SJCRH30 (cell line): ENCODE results near the gene DAD1. TPM values are rescaled to one million over a fixed set of nuclear protein-coding genes. Genes with fewer than 3 reads are reported as not detected.
A peak's percentile ranks its signal among the peaks of the same experiment; 100 is the strongest.
"Not testable (repeated sequence)": the region's sequence is repeated elsewhere in the genome, so short reads cannot be mapped to it uniquely, and the experiment has no call there.

Source experiments
- DNase-seq, 2 experiments: peaks; one replicate each; pipeline ENCODE4 v3.0.0-alpha.2; 2015 to 2020
- H3K27ac ChIP-seq: fragments of 250-450 bp; sonication (Bioruptor Pico); 2 replicates; pipeline ENCODE4 v1.5.1; 2020; ENCODE audit warnings: mild to moderate bottlenecking, moderate library complexity
- H3K27me3 ChIP-seq: fragments of 250-450 bp; sonication (Bioruptor Pico); 2 replicates; pipeline ENCODE4 v1.5.1; 2020; ENCODE audit warnings: mild to moderate bottlenecking, moderate library complexity
- H3K36me3 ChIP-seq: fragments of 250-450 bp; sonication (Bioruptor Pico); 2 replicates; pipeline ENCODE4 v1.5.1; 2020; ENCODE audit warnings: mild to moderate bottlenecking, moderate library complexity
- H3K4me1 ChIP-seq: fragments of 250-450 bp; sonication (Bioruptor Pico); 2 replicates; pipeline ENCODE4 v1.5.1; 2020; ENCODE audit warnings: mild to moderate bottlenecking, moderate library complexity
- H3K4me3 ChIP-seq: fragments of 250-450 bp; sonication (Bioruptor Pico); 2 replicates; pipeline ENCODE4 v1.5.1; 2020; ENCODE audit warnings: mild to moderate bottlenecking, moderate library complexity
- H3K9me3 ChIP-seq: fragments of 250-450 bp; sonication (Bioruptor Pico); replicated peaks from 2 replicates; pipeline ENCODE4 v1.5.1; 2020; ENCODE audit warnings: mild to moderate bottlenecking, moderate library complexity
- total RNA-seq: library from RNA; depleted of rRNA; stranded (reverse); fragments of >200 nt; shearing (Covaris generic); gene quantifications from 2 replicates; pipeline ENCODE4 v1.2.3, GENCODE V29; 2014

The DAD1 gene
- total RNA-seq, 1 experiment from 2014 or later: 241 TPM

DNA sequence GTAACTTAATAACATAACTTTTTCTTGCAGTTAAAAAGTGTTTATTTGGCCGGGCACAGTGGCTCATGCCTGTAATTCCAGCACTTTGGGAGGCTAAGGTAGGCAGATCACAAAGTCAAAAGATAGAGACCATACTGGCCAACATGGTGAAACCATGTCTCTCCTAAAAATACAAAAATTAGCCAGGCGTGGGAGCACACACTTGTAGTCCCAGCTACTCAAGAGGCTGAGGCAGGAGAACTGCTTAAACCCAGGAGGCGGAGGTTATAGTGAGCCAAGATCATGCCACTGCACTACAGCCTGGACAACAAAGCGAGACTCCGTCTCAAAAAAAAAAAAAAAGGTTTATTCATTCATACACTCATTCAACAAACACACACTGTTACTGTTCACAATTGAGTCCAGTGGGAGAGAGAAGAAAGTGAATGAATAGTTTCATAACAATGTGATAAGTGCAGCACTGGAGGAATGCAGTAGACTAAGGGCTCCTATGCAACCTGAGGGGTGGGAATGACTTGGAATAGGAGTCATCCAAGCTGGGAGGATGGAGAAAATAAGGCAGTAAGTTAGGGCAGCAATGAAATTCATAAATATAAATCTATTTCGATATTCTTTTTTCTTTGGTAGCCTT, 19.8 kb downstream of the DAD1 start:
- no peak for DNase-seq
- H3K9me3 ChIP-seq: no peaks in the 10 kb centered on the region
- no peak overlapping the region for H3K4me3 ChIP-seq
- peaks cover 8% of the 10 kb centered on the region; the same call in 1 of the 2 replicates for H3K4me1 ChIP-seq
- peaks cover 56% of the 10 kb centered on the region for H3K36me3 ChIP-seq
- no peaks in the 10 kb centered on the region for H3K27me3 ChIP-seq
- no peak overlapping the region for H3K27ac ChIP-seq

DNA sequence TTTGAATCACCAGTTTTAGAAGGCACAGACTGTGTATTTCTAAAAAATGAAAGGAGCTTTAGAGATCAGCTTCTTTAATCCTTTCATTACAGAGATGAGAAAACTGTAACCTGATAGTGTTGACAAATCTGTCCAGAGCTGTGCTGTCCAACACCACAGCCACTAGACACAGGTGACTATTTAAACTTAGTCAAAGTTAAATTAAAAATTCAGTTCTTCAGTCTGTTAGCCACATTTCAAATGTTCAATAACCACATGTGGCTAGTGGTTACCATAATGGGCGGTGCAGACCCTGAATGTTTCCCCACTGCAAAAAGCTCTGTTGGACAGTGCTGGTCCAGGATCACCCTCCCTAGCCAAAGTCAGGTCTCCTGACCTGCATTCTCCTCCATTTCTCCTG, 21.6 kb downstream of the DAD1 start:
- peaks cover 59% of the 10 kb centered on the region for H3K36me3 ChIP-seq
- H3K4me3 ChIP-seq: no peak overlapping the region
- DNase-seq: no peak
- peaks cover 4% of the 10 kb centered on the region; the same call in 1 of the 2 replicates for H3K4me1 ChIP-seq
- H3K27ac ChIP-seq: no peak overlapping the region
- no peaks in the 10 kb centered on the region for H3K9me3 ChIP-seq
- H3K27me3 ChIP-seq: no peaks in the 10 kb centered on the region

DNA sequence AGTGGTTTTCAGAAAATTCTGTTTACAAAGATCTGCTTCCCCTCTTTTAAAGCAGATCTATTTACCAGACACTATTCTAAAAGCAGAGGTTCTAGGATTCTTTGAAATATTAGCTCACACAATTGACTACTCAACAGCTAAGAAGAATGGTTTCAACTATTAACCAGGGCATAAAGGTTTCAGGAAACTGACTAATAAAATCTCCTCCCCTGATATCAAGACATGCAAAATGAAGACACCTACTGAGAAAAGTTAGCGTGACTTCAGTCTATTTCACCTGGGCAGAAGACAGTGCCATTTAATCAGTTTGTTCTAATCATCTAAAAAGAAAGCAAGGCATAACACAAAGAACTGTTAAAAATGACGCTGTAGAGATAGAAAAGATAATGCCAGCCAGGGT, 22.2 kb downstream of the DAD1 start:
- Histone ChIP-seq H3K27ac (no peak overlapping the region), H3K36me3 (peaks cover 56% of the 10 kb centered on the region), H3K4me1 (0 out of 2 replicates have a peak, but pooled peaks cover 3% of the 10 kb centered on the region), H3K27me3 (no peaks in the 10 kb centered on the region), H3K4me3 (no peak overlapping the region), H3K9me3 (no peaks in the 10 kb centered on the region)
- no peak for DNase-seq

DNA sequence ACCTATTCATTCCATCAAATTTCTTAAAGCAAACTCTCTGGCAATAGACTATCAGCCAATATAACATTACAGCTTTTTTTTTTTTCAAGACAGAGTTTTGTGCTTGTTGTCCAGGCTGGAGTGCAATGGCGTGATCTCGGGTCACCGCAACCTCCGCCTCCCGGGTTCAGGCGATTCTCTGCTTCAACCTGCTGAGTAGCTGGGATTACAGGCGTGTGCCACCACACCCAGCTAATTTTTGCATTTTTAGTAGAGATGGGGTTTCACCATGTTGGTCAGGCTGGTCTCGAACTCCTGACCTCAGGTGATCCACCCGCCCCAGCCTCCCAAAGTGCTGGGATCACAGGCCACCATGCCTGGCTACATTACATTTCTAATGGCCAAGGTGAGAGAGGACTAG, 22.8 kb downstream of the DAD1 start:
- DNase-seq, H3K9me3 ChIP-seq, H3K27me3 ChIP-seq, H3K4me1 ChIP-seq, H3K4me3 ChIP-seq, H3K27ac ChIP-seq: not testable (repeated sequence)
- H3K36me3 ChIP-seq: peaks cover 56% of the 10 kb centered on the region

DNA sequence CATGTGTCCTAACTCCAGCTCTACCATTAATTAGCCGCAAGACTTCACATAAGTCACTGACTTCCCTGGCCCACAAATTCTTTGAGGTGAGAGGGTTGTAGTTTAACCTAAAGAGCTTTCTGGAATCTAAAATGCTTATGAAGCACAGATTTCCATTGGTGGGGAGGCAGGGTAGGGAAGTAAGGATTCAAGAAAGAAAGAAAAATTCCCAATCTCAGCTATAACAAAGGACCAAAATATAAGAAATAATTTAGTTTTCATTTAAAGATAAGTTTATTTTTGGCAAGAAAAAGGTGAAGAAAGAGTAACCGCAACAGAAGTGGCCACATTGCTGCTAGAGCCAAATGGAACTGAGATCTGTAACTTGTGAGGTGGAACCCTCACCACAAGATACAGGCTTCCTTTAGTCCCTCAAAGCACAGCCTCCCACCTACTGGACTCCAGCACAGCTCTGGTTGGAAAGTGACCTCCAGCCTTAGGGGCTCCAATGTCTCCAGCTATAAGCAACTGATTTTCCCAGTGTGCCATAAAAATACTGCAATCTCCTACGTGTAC, 23.6 kb downstream of the DAD1 start:
- Histone ChIP-seq H3K27me3 (no peaks in the 10 kb centered on the region), H3K27ac (no peak overlapping the region), H3K4me3 (no peak overlapping the region), H3K9me3 (no peaks in the 10 kb centered on the region), H3K4me1 (0 out of 2 replicates have a peak, but pooled peaks cover under 1% of the 10 kb centered on the region), H3K36me3 (peaks cover 50% of the 10 kb centered on the region)
- no peak for DNase-seq

DNA sequence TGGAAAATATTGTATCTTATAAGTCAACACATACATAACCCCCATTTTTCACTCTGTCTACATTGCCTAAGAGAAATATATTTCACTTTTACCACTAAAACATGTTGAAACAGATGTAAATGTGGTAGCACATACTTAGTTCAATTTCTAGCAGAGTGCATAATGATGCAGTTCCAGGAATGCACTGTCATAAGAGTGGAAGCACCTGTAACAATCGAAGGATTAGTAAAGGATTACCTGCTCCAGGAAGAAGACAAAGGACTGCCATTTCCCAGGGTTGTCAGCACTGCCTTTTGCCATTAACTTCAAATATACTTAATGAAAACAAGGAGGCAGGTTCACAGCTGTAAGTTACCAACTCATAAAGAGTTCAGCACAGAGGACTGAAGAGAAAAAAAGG, 24.6 kb downstream of the DAD1 start:
- H3K27ac ChIP-seq: no peak overlapping the region
- H3K36me3 ChIP-seq: peaks cover 44% of the 10 kb centered on the region
- H3K9me3 ChIP-seq: no peaks in the 10 kb centered on the region
- no peak for DNase-seq
- no peaks in the 10 kb centered on the region for H3K27me3 ChIP-seq
- H3K4me1 ChIP-seq: no peaks in the 10 kb centered on the region
- no peak overlapping the region for H3K4me3 ChIP-seq

DNA sequence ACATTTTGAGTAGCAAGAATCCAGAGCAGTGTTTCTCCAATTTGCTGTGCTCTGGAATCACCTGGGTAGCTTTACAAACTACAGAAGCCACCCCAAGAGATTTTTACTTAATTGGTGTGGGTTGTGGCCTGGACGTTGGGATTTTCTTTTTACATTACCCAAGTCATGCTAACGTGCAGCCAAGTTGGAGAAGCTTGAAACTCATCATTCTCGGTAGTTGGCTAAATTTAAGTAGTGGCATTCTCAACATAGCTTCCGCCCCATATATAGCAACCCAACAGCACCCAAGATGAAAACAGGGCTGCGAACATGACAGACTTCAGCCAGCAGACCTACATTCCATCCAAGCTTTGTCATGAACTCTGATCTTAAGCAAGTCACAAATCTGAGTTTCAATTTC, 25.0 kb downstream of the DAD1 start:
- H3K36me3 ChIP-seq: peaks cover 43% of the 10 kb centered on the region
- no peaks in the 10 kb centered on the region for H3K9me3 ChIP-seq
- H3K4me1 ChIP-seq: no peaks in the 10 kb centered on the region
- no peak overlapping the region for H3K4me3 ChIP-seq
- no peak for DNase-seq
- H3K27me3 ChIP-seq: no peaks in the 10 kb centered on the region
- H3K27ac ChIP-seq: no peak overlapping the region

DNA sequence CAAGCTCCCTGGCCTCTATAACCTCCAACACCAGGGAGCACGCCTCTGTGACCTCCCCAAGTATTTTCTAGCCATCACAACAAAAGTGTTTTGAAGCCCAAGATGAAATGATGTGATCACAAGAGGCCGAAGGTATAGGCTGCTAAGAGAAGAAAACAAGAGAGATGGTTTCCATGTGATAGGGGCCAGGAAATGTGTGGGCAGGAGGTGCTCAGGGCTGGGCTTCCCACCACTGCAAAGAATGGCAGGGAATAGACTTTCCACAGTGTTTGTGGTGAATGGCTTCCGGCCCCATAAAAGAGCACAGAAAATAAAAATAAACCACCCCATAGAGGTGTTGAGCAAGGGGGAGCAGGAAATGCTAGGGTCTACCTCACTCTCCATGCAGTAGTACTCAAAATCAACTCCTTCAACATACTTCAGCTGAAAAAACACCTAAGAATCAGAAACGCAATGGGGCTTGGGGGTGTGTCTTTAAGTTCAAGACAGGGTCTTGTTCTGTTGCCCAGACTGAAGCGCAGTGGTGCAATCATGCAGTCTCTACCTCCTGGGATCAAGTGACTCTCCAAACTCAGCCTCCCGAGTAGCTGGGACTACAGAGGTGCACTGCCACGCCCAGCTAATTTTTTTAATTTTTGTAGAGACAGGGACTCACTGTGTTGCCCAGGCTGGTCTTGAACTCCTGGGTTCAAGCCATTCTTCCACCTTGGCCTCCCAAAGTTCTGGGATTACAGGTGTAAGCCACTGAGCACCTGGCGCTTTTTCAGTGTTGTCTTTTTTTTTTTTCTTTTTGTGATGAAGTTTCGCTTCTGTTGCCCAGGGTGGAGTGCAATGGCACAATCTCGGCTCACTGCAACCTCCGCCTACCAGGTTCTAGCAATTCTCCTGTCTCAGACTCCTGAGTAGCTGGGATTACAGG, 27.1 kb downstream of the DAD1 start:
- Histone ChIP-seq H3K27me3 (no peaks in the 10 kb centered on the region), H3K36me3 (peaks cover 28% of the 10 kb centered on the region), H3K4me3 (no peak overlapping the region), H3K9me3 (no peaks in the 10 kb centered on the region), H3K27ac (no peak overlapping the region), H3K4me1 (peaks cover 3% of the 10 kb centered on the region; the same call in 1 of the 2 replicates)
- no peak for DNase-seq

DNA sequence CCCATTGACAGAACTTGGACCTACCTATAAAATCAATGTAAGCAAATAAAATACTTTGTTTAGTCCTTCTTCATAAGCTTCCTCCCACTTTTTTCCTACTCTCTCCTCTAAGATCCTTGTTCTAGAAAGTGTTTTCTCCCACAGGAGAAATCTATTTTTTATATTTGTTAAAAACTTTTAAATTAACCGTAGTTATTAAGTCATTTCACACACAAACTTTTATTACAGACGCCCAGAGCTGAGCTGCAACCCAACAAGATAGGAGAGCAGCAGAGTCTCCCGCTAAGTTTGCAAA, 27.7 kb downstream of the DAD1 start:
- H3K9me3 ChIP-seq: no peaks in the 10 kb centered on the region
- H3K36me3 ChIP-seq: peaks cover 23% of the 10 kb centered on the region
- DNase-seq: no peak
- peaks cover 7% of the 10 kb centered on the region for H3K4me1 ChIP-seq
- H3K4me3 ChIP-seq: no peak overlapping the region
- H3K27me3 ChIP-seq: no peaks in the 10 kb centered on the region
- H3K27ac ChIP-seq: no peak overlapping the region

DNA sequence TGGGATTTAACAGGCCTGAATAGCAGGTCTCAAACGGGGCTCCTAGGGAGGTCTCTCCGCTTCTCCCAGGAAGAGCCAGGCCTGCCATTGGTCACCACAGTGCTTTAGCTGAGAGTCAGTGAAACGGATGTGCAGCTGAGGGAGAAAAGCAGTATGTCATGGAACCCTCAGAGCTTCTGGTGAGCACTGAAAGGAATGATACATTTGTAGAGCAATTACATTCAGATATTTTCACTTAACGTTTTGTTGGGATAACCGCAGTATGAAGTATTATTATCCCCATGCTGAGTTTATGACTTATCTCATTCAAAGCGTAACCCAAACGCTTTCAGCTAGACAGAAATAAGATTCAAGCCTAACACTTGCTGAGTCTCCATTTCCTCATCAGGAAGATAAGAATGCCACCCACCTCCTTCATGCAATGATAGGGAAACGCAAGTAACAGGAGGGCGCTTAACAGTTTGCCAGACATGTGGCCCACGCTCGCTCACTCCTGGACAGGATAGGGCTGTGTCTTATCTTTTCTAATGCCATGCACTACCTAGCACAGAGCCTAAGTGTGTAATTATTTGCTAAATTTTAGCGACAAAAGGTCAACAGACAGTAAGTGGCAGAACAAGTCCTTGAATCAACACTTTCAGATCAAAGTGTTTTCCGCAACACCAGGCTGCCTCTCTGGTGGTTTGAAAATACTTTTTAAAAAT, 28.2 kb downstream of the DAD1 start:
- no peak for DNase-seq
- H3K9me3 ChIP-seq: no peaks in the 10 kb centered on the region
- no peak overlapping the region for H3K4me3 ChIP-seq
- H3K4me1 ChIP-seq: peaks cover 12% of the 10 kb centered on the region
- peaks cover 21% of the 10 kb centered on the region for H3K36me3 ChIP-seq
- no peaks in the 10 kb centered on the region for H3K27me3 ChIP-seq
- no peak overlapping the region for H3K27ac ChIP-seq

DNA sequence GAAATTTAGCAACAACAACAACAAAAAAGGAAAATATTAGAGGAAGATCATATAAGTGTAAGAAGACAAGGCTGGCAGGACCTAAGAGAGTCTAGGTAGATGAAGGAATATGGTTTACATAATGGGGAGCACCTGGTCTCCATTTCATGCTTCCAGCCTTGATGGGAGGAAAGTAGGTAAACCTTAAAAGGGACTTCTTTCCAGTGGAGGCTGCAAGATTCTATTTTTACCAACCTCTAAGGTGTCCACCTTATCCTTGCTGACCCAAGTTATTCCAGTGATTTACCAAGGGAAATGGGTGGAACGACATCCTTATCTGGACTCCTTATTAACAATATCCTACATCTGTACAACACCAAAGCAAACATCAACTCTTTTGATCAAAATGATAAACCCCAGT, 30.0 kb downstream of the DAD1 start:
- no peak for DNase-seq
- Histone ChIP-seq H3K4me1 (peaks cover 12% of the 10 kb centered on the region), H3K9me3 (no peaks in the 10 kb centered on the region), H3K4me3 (no peak overlapping the region), H3K36me3 (peaks cover 6% of the 10 kb centered on the region), H3K27me3 (no peaks in the 10 kb centered on the region), H3K27ac (no peak overlapping the region)

DNA sequence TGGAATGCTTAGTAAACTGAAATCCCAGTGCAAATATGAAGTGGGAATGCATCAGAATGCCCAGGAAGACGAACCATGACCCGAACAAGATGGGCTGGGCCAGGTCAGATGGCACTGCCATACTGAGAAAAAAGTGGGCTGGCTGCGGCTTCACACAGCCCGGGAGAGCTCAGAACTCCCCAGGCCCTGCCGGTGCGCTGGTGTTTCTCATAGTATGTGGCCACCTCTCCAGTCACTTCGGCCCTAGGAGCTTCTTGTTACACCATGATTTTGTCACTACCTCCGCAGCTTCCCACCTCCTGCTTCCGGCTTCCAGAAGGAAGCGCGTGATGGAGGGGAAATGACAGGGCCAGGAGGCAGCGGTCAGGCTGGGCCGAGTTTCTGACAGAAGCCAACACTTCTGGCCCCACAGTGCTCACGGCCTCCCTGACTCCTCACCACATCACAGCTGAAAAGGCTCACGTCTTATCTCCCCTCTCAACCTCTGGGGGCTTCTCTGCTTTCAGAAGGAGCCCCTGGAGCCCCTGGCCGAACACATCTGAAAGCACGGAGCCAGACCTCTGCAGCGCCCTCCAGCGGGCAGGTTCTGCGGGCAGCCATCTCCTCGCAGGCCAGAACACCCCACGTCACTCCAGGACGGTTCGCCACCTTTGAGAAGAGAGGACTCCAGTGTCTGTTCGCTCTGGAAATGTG, 30.7 kb downstream of the DAD1 start:
- Histone ChIP-seq H3K9me3 (no peaks in the 10 kb centered on the region), H3K27ac (no peak overlapping the region), H3K27me3 (no peaks in the 10 kb centered on the region), H3K4me1 (peaks cover 12% of the 10 kb centered on the region), H3K36me3 (no peaks in the 10 kb centered on the region), H3K4me3 (no peak overlapping the region)
- DNase-seq: no peak

DNA sequence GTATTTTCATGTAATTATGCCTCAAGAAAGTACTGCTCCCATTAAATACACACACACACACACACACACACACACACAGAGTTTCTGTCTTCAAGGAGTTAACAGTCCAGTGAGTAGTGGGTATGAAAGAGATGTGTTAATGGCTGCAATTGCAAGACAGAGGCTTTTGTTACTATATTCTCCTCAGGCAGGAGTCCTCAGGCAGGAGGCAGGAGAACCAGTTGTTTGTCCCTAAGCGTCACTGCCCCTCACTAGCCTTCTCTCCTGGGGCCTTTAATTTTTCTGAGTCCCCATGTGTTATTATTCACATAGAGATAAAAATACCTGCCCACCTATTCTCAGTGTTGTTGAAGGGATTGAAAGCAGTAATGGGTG, 31.2 kb downstream of the DAD1 start:
- H3K9me3 ChIP-seq: no peaks in the 10 kb centered on the region
- no peak overlapping the region for H3K27ac ChIP-seq
- no peaks in the 10 kb centered on the region for H3K27me3 ChIP-seq
- H3K4me1 ChIP-seq: peaks cover 13% of the 10 kb centered on the region
- no peak for DNase-seq
- no peaks in the 10 kb centered on the region for H3K36me3 ChIP-seq
- no peak overlapping the region for H3K4me3 ChIP-seq

DNA sequence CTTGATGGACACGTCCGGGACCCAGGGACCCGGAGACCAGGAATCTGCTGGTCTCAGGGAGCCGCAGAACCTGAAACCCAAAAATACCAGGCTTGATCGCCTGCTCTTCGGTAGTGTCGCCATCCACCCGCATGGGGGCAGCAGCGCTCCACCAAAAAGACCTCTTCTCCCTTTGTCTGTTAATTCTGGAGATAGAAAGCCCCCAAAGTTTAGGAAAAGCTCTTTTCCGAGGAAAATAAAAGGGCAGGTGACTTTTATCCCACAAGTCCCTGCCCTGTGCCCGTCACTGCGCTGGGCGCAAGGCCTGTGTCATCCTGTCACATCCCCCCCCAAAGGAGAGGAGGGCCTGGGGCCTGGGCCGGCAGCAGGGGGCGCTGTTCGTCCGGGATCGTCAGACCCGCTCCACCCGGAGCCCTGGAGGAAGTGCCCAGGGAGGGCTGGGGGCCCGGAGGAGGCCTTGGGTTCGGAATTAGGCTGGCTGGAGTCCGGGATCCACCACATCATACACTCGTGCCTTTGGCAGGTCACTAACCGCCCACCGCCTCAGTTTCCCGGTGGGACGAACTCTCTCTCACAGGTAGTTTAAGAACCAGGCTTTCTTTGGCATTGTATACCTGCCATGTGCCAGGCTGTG, 31.9 kb downstream of the DAD1 start:
- Histone ChIP-seq H3K4me3 (peak overlapping the region; percentile 36), H3K9me3 (no peaks in the 10 kb centered on the region), H3K27ac (peak overlapping the region; percentile 36; the same call in 1 of the 2 replicates), H3K27me3 (no peaks in the 10 kb centered on the region), H3K4me1 (peaks cover 20% of the 10 kb centered on the region), H3K36me3 (no peaks in the 10 kb centered on the region; the same call in 1 of the 2 replicates)
- DNase-seq: peak; percentile 84 to 89
